Activated CD8-positive, alpha-beta memory T cell treated with anti-CD3 and anti-CD28 coated beads for 24 hours (primary cell): ENCODE measurements around the gene MIPOL1.
"Not testable (repeated sequence)": the region's sequence is repeated elsewhere in the genome, so short reads cannot be mapped to it uniquely, and the experiment has no call there.

ENCODE experiments used
- DNase-seq: peaks from one replicate; pipeline ENCODE4 v3.0.0-alpha.2; 2020

Gene MIPOL1

DNA sequence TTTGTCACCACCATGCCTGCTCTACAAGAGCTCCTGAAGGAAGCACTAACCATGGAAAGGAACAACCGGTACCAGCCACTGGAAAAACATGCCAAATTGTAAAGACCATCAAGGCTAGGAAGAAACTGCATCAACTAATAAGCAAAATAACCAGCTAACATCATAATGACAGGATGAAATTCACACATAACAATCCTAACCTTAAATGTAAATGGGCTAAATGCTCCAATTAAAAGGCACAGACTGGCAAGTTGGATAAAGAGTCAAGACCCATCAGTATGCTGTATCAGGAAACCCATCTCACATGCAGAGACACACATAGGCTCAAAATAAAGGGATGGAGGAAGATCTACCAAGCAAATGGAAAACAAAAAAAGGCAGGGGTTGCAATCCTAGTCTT lies 97.5 kb downstream of the MIPOL1 start:
- DNase-seq = not testable (repeated sequence)

DNA sequence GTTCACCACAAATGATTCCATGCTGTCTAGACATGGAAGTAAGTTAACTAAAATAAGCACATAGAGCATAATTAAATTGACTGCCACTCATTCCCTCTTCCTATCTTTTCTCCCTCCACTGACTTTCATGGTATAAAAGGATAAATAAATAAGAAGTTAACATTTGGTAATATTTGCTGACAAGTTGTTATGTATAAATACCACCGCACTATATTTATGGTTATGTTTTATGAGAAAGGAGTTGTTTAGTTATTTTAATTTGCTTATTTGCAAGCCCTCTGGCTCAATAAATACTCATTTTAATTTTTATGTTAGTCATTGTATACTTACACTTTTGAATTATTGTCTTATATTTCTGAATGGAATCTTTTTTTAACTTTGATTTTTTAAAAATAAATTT lies 113.5 kb downstream of the MIPOL1 start:
- no peak for DNase-seq

DNA sequence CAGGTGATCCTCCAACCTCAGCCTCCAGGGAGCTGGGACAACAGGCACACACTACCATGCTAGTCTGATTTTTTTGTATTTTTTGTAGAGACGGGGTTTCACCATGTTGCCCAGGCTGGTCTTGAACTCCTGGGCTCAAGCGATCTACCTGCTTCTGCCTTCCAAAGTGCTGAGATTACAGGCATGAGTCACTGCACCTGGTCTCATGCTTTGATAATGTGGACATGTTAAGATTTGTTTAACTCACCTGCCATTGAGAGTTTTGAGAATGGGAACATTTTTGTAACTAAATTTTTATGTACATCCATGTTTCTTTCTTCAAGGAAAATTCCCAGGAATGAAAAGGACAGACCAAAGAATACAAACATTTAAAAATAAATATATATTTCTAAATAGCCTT lies 121.2 kb downstream of the MIPOL1 start:
- DNase-seq = no peak

DNA sequence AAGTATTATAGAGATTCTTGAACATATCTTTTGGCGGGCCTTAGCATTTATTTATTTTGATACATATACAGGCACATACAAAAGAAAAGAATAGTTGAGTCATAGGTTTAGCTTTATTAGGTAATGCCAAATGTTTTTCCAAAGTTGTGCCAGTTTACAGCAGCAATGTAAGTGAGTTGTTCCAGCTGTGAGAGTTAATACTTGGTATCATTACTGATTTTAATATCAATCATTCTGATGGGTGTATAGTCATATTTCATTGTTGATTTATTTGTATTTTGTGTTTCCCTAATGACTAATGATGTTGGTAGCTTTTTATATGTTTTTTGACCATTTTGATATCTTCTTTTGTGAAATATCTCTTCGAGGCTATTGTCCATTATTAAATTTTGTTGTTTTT lies 122.4 kb downstream of the MIPOL1 start:
- DNase-seq = no peak

DNA sequence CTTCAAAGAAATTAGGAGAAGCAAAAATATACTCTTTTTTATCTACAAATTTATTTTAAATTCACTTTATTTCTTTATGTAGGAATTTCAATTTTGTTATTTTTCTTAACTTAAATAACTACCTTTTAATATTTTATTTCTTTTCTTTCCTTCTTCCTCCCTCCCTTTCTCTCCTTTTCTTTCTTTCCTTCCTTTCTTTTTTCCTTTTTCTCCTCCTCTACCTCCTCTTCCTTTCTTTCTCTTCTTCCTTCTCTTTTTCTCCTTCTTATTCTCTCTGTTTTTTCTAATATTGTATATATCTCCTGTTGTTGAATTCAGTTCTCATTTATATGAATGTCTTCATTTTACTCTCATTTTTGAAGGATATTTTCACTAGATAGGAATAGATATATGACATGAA lies 127.6 kb downstream of the MIPOL1 start:
- no peak for DNase-seq

DNA sequence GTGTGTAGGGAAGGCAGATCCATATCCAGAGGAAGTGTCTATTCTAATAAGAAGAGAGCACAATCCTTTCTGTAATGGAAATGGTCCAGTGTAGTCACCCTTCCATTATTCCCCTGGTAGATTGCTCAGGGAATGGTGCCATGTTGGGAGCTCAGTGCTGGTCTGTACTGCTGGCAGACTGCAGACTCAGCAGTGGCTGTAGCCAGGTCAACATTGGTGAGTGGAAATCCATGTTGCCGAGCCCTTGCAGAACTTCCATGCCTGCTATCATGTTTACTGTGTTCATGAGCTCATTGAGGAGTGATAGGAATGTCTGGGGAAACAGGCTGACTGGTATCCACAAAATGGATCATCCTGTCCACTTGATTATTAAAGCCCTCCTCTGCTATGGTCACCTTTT lies 128.7 kb downstream of the MIPOL1 start:
- DNase-seq = no peak

DNA sequence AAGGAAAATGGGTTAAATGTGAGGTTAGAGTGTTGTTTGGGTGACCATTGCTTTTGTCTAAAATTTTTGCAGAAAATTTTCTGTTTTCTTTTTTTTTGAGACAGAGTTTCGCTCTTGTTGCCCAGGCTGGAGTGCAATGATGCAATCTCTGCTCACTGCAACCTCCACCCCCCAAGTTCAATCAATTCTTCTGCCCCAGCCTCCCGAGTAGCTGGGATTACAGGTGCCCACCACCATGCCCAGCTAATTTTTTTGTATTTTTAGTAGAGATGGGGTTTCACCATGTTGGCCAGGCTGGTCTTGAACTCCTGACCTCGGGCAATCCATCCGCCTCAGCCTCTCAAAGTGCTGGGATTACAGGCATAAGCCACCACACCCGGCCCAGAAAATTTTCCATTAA lies 130.2 kb downstream of the MIPOL1 start:
- DNase-seq = not testable (repeated sequence)

DNA sequence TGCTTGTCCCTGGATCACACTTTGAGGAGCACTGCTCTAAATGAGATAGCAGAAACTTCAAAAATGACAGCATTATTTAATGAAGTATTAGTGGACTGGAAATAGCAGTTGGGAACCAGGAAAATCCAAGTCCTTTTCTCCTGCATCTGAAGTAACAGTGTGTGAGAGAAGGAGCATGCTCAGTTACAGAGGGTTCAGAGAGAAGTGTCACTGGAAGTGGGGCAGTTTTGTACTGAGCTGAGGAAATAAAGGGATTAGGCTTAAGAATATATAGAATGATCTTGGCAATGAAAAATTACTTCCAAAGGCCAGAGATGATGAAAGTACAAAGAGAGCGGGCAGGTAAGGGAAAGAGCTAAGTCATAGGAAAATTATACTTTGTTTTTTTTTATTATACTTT lies 130.9 kb downstream of the MIPOL1 start:
- no peak for DNase-seq

DNA sequence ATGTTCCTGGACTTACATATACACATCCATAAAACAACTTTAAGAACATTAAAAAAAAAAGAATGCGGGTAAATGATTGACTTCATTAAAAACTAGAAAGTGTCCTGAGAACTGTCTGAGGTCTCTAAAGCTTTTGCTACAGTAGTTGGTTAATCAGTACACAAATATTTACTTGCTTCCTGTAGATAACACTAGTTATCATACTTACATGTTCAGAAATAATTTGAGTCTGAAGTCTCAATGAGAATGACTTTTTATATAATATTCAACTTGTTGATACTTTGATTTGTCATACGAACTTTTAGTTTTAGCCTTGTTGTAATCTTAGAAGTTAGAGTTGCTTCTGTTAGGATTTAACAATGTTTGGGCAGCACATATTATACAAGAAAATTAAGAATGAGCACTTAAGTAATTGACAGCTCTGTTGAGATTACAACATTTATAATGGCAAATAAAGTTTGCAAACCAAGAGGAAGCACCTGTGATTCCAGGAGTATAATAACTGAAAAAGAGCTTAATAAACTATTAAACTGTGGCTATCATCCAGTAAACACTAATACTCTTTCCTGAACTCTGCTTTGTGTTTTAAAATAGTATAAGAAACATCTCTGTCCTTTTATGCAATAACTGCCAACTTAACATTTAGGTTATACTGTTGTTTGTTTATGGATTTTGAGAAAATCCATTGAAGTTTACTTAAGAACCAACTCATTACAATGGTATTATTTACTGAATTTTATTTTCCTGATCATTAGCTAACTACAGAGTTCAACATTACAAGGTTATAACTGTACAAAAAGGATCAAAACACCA lies 131.7 kb downstream of the MIPOL1 start:
- no peak for DNase-seq

DNA sequence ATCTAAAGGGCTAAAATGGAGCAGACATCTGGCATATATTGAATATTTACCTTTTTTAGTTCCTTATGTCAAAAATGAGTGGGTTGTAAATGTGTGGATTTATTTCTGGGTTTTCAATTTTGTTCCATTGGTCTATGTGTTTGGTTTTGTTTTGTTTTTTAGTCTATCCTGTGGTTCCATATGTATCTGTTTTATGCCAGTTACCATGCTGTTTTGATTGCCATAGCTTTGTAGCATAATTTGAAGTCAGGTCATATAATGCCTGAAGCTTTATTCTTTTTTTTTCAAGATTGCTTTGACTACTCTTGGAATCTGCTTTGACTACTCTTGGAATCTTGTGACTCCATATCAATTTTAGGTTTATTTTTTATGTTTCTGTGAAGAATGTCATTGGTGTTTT lies 133.2 kb downstream of the MIPOL1 start:
- DNase-seq = no peak

DNA sequence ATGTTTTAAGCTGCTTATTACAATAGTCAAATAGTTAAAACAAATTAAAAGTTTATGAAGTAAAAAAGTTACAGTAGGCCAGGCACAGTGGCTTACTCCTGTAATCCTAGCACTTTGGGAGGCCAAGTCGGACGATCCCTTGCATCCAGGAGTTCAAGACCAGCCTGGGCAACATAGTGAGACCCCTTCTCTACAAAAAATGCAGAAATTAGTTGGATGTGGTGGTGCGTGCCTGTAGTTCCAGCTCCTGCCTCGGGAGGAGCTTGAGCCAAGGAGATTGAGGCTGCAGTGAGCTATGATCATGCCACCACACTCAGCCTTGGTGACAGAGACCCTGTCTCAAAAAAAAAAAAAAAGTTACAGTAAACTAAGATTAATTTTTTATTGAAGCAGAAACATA lies 142.6 kb downstream of the MIPOL1 start:
- DNase-seq = no peak

DNA sequence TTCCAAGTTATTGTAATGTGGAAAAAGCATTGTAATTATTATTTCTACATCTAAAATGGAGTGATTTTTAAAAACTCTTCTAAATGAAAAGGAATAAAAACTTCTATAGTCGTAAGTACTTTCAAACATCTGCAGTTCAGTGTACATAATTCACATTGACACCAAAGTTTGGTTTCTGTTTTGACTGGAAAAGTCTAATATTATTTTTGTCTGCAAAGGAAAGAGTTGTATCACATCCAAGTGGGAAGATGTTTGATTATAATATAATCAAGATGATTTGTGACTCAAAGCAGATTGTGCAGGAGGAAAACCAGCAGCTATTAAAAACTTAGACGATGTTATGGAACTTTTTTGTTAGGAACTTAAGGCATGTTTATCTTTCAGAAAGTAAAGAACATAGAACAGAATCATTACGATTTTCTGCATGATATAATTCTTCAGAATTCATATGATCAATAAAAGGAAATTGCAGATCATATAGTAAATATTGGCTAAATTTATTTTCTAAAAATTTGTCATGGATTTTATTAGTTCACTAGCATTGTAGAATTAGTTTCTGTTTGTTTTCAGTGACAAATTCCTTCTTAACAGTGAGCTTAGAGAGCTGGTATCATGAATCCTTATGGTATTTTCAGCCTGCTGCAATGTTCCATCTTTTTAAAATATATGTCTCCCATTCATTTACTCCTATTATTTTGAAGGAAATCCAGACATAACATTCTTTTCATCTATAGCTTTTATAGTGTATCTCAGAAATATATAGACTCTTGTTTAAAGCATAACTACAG lies 145.8 kb downstream of the MIPOL1 start:
- no peak for DNase-seq

DNA sequence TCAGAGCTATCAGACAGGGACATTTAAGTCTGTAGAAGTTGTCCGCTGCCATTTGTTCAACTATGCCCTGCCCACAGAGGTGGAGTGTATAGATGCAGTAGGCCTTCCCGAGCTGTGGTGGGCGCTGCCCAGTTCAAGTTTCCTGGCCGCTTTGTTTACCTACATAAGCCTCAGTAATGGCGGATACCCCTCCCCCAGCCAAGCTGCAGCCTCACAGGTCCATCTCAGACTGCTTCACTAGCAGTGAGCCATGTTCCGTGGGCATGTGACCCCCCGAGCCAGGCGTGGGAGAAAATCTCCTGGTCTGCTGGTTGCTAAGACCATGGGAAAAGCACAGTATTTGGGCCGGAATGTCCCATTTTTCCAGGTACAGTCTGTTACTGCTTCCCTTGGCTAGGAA lies 165.9 kb downstream of the MIPOL1 start:
- DNase-seq = no peak

DNA sequence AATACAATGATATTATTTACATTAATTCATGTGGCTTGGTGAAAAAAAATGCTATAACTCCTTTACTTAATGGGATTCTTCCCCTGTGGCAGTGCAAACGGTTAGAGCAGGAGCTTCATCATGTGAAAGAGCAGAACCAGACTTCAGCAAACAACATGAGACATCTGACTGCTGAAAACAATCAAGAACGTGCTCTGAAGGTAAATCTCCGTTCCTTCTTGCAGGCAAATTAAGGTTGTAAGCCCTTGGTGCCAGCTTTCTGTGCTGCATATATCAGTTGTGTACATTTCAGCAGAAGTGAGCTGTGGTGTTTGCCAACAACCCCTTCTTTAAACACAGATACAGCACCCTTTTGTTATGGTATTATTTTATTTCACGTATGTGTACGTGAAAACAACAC lies 171.7 kb downstream of the MIPOL1 start:
- DNase-seq = no peak

DNA sequence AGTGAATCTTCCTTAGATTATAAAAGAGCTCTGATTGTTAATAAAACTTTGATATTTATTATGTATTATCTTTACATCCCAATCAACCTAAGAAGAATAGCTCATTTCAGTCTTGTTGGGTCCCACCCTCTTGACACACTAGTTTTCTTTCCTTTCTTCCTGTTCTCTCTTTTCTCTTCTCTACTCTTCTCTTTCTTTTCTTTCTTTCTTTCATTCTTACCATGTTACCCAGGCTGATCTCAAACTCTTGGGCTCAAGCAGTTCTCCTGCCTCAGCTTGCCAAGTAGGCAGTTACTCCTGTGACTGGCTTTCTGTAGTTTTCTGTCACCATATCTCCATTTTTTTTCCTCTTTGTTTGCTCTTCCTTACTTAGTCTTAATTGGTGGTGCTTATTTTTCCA lies 177.8 kb downstream of the MIPOL1 start:
- no peak for DNase-seq

DNA sequence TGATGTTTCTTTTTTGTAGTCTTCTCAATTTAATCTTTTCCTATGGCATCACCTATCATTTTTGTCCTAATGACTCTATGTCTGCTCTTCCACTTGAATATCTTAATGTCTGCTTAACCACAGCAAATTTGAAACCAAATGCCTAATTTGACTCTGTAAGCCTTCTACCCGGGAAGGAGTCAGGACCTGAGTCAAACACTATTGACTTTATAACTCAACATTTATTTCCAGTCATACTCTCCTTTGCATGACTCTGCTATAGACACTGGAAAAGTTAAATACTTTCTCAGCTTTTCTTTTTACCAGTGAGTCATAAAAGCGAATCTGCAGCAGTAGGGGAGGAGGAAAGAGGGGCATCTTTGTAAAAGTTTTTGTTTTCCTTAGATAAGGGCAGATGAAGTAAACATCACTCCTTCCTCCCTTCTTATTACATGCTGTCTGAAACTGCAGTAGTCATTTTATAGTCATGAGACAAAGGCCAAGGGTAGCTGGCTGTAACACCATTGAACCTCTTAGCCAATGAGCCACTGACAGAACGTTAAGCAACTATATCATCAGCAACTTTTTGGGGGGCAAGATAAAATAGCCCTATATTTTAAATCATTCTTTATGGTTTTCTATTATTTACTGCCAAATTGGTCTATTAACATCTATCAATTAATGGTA lies 179.3 kb downstream of the MIPOL1 start:
- no peak for DNase-seq

DNA sequence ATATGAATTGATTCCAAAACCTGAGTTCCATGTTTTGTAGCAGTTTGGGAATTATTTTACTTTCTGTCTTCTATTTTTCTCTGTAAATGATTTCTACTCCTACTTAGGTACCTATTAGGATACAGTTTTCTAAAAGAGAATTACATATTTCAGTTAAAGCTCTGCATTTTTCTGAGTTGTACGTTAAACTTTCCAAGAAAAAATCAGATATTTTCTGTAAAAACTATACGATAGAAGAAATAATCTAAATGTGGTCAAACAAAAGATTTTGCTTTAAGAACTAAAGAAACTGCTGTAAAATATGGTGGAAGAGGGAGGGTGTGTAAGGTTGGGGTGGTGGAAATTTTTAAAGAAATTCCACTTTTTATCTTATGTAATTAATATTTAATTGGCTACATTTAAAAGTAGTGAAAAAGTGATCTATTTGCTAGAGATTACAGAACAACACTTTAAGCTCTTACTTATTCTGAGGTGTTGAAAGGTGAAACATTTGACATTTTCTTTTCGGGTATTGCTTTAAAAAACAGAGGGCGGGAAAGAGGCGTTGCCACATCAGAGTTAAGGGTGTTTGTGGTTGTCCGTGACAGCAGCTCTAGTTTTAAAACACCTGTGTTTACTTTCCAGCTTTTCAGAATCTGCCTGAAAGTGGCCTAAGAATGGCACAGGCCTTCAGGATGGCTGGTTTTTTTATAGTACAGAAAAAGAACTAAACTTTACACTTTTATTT lies 187.3 kb downstream of the MIPOL1 start:
- DNase-seq = no peak

DNA sequence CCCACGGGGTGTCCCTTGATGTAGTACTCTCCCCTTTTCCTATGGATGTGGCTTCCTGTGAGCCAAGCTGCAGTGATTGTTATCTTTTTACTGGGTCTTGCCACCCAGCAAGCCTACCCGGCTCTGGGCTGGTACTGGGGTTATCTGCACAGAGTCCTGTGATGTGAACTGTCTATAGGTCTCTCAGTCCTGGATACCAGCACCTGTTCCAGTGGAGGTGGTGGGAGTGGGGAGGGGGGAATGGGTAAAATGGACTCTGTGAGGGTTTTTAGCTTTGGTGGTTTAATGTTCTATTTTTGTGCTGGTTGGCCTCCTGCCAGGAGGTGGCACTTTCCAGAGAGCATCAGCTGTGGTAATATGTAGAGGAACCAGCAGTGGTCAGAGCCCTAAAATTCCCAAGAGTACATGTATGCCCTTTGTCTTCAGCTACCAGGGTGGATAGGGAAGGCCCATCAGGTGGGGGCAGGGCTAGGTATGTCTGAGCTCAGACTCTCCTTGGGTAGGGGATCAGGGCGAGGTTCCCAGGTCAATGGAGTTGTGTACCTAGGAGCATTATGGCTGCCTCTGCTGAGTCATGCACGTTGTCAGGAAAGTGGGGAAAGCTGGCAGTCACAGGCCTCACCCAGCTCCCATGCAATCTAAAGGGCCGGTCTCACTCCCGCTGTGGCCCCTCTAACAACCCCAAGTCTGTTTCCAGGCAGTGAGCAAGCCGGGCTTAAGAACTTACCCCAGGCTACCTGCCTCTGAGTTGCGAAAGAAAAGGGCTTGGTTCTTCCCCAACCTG lies 199.6 kb downstream of the MIPOL1 start:
- DNase-seq = not testable (repeated sequence)

DNA sequence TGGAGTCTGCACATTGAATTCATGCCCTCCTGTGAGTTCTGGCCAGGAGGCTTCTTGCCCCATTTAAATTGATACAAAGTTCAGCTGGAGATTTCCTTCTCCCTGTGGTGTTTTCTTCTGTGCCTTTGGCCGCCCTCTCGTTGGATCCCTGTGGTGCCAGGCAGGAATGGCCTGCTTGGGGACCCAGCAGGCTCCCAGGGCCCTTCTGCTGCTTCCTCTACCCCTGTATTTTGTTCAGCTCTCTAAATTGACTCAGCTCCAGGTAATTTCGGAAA lies 200.1 kb downstream of the MIPOL1 start:
- DNase-seq = no peak

DNA sequence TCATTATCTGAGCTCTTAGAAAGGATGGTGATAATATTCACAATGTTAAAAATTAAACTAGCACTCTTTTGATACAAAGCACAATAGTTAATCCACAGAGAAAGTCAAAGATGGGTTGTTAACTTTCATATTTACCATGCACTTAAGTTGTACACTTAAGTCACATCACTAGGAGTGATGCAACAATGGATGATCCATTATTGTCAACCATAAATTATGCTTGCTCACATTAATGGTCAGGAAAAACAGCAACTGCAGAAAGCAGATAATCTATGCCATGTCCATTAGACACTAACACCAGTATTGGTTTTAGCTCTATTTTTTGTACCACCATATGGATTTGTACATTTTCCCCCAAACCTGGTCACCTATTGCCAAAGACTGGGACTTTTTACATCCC lies 201.8 kb downstream of the MIPOL1 start:
- DNase-seq = no peak

DNA sequence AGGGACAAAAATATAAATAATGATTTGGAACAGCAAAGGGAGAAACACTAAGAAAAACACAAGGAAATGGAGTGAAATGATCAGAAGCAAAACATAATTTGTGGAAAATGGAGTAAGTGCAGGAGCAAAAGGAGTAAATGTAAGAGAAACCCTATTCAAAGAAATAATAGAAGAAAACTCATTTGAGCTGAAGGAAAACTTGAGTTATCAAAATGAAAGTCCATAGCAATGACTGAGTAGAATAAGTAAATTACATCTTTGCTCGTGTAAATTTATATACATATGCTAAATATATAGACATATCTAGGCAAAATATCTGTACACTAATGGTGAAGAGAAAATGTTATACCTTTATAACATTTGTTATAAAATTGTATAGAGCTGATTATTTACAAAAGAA lies 203.4 kb downstream of the MIPOL1 start:
- DNase-seq = no peak

DNA sequence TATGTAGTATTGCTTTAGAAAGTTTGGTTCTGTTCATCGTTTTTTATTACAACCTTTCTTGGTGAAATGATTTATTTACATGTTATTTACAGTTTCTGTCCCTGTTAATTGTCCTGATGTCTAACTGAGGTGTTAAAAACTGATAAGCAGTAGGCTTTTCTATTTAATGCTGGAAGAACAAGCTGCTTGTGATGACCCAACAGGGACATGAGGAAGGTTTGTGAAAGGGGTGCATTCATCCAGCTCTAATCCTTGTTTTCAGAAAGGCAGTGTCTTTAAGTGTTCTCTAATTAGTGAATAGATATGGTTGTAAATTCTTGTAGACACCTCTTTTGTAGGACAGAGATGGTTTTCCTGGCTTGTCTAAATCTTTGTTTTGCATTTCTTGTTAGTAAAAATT lies 205.9 kb downstream of the MIPOL1 start:
- no peak for DNase-seq

DNA sequence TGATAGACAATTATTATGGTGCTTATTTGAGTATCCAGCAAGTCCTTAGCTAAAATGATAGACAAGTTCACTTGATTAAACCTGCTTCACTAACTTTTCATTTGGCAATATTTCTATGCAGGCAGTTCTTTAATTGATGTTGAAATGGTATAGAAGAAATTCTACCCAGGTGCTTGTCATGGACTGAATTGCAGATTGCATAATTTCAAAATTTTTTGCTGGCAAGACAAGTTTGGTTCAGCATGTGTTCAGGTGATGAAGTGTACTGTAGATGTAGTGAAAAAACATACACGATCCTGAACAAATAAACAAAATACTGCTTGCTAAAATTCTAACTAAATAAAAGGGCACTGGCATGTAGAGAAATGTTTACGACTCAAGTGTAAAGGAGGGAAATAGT lies 208.4 kb downstream of the MIPOL1 start:
- no peak for DNase-seq
